Inferior parietal cortex (tissue), 1 donor: ENCODE results near the gene ZSCAN1.
"Not testable (repeated sequence)": the region's sequence is repeated elsewhere in the genome, so short reads cannot be mapped to it uniquely, and the experiment has no call there.

ENCODE experiments used
- DNase-seq: peaks from one replicate; pipeline ENCODE4 v3.0.0-alpha.2; 2016; ENCODE audit errors: extremely low spot score

The ZSCAN1 gene

GRCh38 chr19:58033741-58034476 is at the start of gene ZSCAN1:
Gene ZSCAN1, plus strand, starts transcription at chr19:58034025. Its CDS starts 3,812 bp downstream, at chr19:58037837.
- peak; percentile 88 for DNase-seq

GRCh38 chr19:57992841-57993240 is 41.0 kb upstream of the ZSCAN1 start:
- no peak for DNase-seq

- no peak for DNase-seq
These were observed 33.1 kb upstream of the ZSCAN1 start for GRCh38 chr19:58000677-58001076.

GRCh38 chr19:58001895-58002369 is 31.9 kb upstream of the ZSCAN1 start:
- peak; percentile 3 for DNase-seq

- peak; percentile 80 for DNase-seq
These were observed 31.2 kb upstream of the ZSCAN1 start, which contains the start of gene ZNF606 for GRCh38 chr19:58002384-58003173. Gene ZNF606, minus strand, starts transcription at chr19:58002820. Its CDS starts 1,501 bp downstream, at chr19:58001319.

- peak; percentile 37 for DNase-seq
These were observed 30.5 kb upstream of the ZSCAN1 start for GRCh38 chr19:58003174-58003828.

- DNase-seq = no peak
These were observed 26.5 kb upstream of the ZSCAN1 start for GRCh38 chr19:58007285-58007684.

GRCh38 chr19:58008877-58009276 is 24.9 kb upstream of the ZSCAN1 start:
- not testable (repeated sequence) for DNase-seq

- peak; percentile 1 for DNase-seq
These were observed 24.5 kb upstream of the ZSCAN1 start for GRCh38 chr19:58009301-58009665.

- peak; percentile 90 for DNase-seq
These were observed 24.0 kb upstream of the ZSCAN1 start for GRCh38 chr19:58009666-58010301.

- DNase-seq = peak; percentile 2
These were observed 23.3 kb upstream of the ZSCAN1 start for GRCh38 chr19:58010507-58010906.

GRCh38 chr19:58014141-58014540 is 19.7 kb upstream of the ZSCAN1 start:
- no peak for DNase-seq

GRCh38 chr19:58020129-58020528 is 13.7 kb upstream of the ZSCAN1 start:
- no peak for DNase-seq

- DNase-seq = peak; percentile 77
These were observed 12.1 kb upstream of the ZSCAN1 start for GRCh38 chr19:58021541-58022282.

GRCh38 chr19:58022283-58022660 is 11.6 kb upstream of the ZSCAN1 start:
- no peak for DNase-seq

GRCh38 chr19:58024661-58025060 is 9.2 kb upstream of the ZSCAN1 start:
- DNase-seq = no peak

GRCh38 chr19:58034477-58034793 is 610 bp downstream of the ZSCAN1 start:
- DNase-seq = no peak

- DNase-seq = no peak
These were observed 2.0 kb downstream of the ZSCAN1 start for GRCh38 chr19:58035863-58036262.

- no peak for DNase-seq
These were observed 4.3 kb downstream of the ZSCAN1 start for GRCh38 chr19:58037927-58038687.

GRCh38 chr19:58038688-58039204 is 4.9 kb downstream of the ZSCAN1 start:
- no peak for DNase-seq
